Stimulated activated CD8-positive, alpha-beta memory T cell treated with anti-CD3 and anti-CD28 coated beads, Interleukin-4, amount 100 ng/mL, for 1 hour (primary cell): Measurements from ENCODE around the gene HS3ST5.
"Not testable (repeated sequence)": the region's sequence is repeated elsewhere in the genome, so short reads cannot be mapped to it uniquely, and the experiment has no call there.

ENCODE experiments used
- DNase-seq, 2 donors: peaks; one replicate each; pipeline ENCODE4 v3.0.0-alpha.2; 2020; ENCODE audit warnings: low read depth in 2 of 2, low spot score in 1 of 2

HS3ST5 gene

GRCh38 chr6:114280239-114280982 lies 62.4 kb downstream of the HS3ST5 start:
- DNase-seq, result no peak

- no peak for DNase-seq
These were observed 65.6 kb downstream of the HS3ST5 start for GRCh38 chr6:114277220-114277619.

- no peak for DNase-seq
These were observed 66.0 kb downstream of the HS3ST5 start for GRCh38 chr6:114276783-114277182.

- no peak for DNase-seq
These were observed 68.0 kb downstream of the HS3ST5 start for GRCh38 chr6:114274836-114275235.

GRCh38 chr6:114272582-114272981 lies 70.2 kb downstream of the HS3ST5 start:
- DNase-seq, result no peak

- DNase-seq, result no peak
These were observed 71.4 kb downstream of the HS3ST5 start for GRCh38 chr6:114271405-114271804.

GRCh38 chr6:114267897-114268296 lies 74.9 kb downstream of the HS3ST5 start:
- DNase-seq, result no peak

- DNase-seq, result no peak
These were observed 82.0 kb downstream of the HS3ST5 start for GRCh38 chr6:114260810-114261209.

GRCh38 chr6:114258376-114258775 lies 84.4 kb downstream of the HS3ST5 start:
- no peak for DNase-seq

- no peak for DNase-seq
These were observed 89.4 kb downstream of the HS3ST5 start for GRCh38 chr6:114253431-114253830.

- DNase-seq, result no peak
These were observed 93.3 kb downstream of the HS3ST5 start for GRCh38 chr6:114249522-114249921.

- DNase-seq, result no peak
These were observed 95.7 kb downstream of the HS3ST5 start for GRCh38 chr6:114247101-114247500.

GRCh38 chr6:114240796-114241195 lies 102.0 kb downstream of the HS3ST5 start:
- no peak for DNase-seq

GRCh38 chr6:114228675-114229074 lies 114.1 kb downstream of the HS3ST5 start:
- no peak for DNase-seq

- DNase-seq, result no peak
These were observed 114.8 kb downstream of the HS3ST5 start for GRCh38 chr6:114227944-114228468.

- no peak for DNase-seq
These were observed 122.6 kb downstream of the HS3ST5 start for GRCh38 chr6:114220241-114220640.

- no peak for DNase-seq
These were observed 124.1 kb downstream of the HS3ST5 start for GRCh38 chr6:114218437-114219340.

GRCh38 chr6:114217996-114218395 lies 124.8 kb downstream of the HS3ST5 start:
- not testable (repeated sequence) for DNase-seq

- DNase-seq, result no peak
These were observed 125.9 kb downstream of the HS3ST5 start for GRCh38 chr6:114216789-114217467.

GRCh38 chr6:114210467-114210866 lies 132.4 kb downstream of the HS3ST5 start:
- no peak for DNase-seq

- no peak for DNase-seq
These were observed 139.4 kb downstream of the HS3ST5 start for GRCh38 chr6:114203460-114203859.
